Measurements from ENCODE around the gene CDK2.
"Not testable (repeated sequence)": the region's sequence is repeated elsewhere in the genome, so short reads cannot be mapped to it uniquely, and the experiment has no call there.

The CDK2 gene

DNA sequence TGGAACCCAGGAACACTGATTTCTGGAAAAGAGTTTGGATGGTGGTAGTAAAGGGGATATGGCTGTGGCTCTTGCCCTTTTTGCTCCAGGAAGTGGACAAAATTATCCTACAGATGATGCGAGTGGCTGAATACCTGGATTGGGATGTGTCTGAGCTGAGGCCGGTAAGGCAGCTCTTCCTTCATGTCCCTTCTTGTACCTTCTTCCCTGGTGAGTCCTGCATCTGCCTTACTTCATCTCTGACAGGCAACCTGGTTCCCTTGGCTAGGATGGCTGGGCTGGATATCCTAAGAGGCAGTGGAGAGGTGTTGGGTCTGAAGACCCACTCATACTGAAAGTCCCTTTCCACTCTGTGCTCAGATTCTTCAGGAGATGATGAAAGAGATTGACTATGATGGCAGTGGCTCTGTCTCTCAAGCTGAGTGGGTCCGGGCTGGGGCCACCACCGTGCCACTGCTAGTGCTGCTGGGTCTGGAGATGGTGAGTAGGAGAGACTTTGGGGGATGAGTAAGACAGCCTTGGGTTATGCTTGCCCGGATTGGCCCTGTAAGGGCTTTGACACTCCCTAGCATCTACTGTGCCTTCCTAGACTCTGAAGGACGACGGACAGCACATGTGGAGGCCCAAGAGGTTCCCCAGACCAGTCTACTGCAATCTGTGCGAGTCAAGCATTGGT, 27.7 kb upstream of the CDK2 start:
- no peak for DNase-seq (ENCODE audit: low spot score)

DNA sequence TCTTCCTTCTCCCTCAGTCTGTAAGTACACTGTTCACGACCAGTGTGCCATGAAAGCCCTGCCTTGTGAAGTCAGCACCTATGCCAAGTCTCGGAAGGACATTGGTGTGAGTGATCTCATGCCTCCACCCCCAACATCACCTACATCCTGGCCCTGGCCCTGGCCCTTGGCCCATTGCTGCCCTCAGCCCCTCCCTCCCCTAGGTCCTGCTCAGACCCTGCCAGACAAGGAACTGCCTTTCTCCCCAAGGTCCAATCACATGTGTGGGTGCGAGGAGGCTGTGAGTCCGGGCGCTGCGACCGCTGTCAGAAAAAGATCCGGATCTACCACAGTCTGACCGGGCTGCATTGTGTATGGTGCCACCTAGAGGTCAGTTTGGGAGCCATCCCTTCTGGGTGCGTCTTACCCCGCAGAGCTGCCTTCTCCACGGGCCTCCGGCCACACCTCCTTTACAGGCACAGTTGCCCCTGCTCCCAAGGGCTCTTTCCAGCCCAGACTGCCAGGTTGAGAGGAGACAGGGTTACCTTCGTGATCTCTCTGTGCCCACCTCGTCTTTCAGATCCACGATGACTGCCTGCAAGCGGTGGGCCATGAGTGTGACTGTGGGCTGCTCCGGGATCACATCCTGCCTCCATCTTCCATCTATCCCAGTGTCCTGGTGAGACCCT, 26.4 kb upstream of the CDK2 start:
- peak; percentile 93 for DNase-seq (ENCODE audit: low spot score)

- no peak for DNase-seq (ENCODE audit: low spot score)
Measured at GRCh38 chr12:55942055-55942454, 24.6 kb upstream of the CDK2 start.

- DNase-seq (ENCODE audit: low spot score), result no peak
Measured at GRCh38 chr12:55942577-55943136, 24.0 kb upstream of the CDK2 start.

GRCh38 chr12:55946553-55946952, 20.1 kb upstream of the CDK2 start:
- no peak for DNase-seq (ENCODE audit: low spot score)

DNA sequence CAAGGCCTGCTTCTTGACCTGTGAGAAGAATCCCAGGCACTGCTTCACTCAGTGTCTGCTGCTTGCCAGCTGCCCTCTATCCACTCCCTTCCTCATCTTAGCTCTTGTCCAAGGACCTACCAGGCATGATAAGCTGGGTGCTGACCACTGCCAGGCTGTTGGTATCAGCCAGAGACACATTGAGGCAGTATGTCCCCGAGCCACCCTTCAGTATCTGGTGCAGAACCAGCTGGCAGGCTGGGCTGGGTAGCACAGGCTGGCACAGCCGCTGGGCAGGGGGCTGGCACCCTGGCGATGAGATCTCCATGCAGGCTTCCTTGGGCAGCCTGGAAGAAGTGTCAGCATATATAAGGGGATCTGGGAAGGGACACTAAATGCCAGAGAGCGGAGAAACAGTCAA, 11.3 kb upstream of the CDK2 start:
- DNase-seq (ENCODE audit: low spot score), result no peak

DNA sequence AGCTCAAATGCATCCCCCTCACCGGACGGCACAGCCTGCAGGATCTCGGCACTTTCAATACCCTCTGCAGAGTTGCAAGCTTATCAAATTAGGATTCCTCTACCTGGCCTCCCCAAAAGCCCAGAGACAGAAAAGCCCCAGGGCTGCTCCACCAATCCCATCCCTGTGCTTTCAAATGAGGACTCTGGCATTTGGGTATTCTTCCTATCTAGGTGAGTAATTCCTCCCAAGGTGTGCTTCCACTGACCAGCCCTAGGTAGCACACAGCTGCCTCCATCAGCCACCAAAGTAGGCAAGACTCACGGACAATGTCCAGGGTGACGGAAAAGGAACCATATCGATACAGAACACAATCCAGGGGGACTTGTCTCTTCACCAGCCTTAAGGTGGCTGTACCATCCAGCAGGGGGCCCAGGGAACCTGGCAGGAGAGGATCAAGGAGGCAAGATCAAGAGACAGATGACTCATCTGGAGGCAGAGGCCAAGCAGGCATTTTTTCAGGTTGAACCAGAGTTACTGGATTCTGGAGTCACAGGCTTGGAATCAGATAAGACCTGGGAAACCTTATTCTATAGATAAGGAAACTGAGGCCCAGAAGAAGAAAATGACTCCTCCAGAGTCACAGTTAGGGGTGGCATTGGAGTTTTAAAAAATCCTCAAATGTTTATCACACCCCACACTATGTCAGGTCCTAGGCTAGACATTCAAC, 10.7 kb upstream of the CDK2 start:
- peak; percentile 55 for DNase-seq (ENCODE audit: low spot score)

DNA sequence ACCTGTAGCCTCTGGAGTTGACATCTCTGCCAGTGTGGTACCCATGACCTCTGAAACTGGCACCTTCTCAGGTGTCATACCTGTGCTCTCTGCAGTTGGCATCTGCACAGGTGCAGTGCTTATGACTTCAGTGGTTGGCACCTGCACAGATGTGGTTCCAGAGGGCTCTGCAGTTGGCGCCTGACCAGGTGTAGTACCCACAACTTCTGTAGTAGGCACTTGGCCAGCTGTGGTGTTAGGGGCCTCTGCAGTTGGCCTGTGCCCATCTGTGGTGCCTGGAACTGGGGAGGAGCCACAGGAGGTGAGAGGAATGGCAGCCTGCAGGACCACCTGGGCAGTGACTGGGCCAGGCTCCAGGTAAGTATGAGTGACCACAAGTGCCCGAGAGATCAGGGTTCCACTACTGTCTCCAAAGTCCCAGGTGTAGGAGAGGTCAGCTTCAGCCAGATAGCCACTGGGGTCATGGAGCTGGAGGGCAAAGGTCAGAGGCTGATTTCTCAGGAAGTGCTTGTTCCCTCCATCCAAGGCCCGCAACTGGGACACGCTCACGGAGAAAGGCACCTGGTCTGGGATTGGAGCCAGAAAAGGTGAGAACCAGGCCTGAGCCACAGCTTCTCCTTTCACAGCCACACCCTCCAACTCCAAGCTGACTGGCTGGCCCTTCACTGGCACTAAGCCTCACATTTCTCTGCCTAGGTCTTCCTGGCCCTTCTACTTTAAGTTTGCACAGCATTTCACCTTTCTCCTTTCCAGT, 9.3 kb upstream of the CDK2 start:
- no peak for DNase-seq (ENCODE audit: low spot score)

GRCh38 chr12:55963760-55964159, 2.9 kb upstream of the CDK2 start:
- no peak for DNase-seq (ENCODE audit: low spot score)

GRCh38 chr12:55965240-55965639, 1.4 kb upstream of the CDK2 start:
- DNase-seq (ENCODE audit: low spot score), result no peak

GRCh38 chr12:55965941-55966407, 656 bp upstream of the CDK2 start, which contains the start of gene PMEL:
PMEL (minus strand) TSS chr12:55966042; CDS start chr12:55966011, 31 bp downstream.
- DNase-seq (ENCODE audit: low spot score), result peak; percentile 30

DNA sequence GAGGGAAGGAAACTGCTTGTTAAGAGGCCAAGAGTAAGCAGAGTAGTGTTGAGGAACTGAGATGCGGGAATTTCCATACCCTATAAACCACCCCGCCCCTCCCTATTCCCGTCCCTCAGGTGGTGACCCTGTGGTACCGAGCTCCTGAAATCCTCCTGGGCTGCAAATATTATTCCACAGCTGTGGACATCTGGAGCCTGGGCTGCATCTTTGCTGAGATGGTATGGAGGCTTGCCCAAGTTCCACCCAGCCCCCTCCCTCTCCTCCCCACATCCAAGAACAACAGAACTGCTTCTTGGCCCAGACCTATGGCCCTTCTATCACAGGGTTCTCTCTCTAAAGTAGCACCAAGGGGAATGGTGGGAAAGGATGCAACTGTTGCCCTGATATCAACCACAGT, 2.7 kb downstream of the CDK2 start:
- DNase-seq (ENCODE audit: low spot score), result no peak

DNA sequence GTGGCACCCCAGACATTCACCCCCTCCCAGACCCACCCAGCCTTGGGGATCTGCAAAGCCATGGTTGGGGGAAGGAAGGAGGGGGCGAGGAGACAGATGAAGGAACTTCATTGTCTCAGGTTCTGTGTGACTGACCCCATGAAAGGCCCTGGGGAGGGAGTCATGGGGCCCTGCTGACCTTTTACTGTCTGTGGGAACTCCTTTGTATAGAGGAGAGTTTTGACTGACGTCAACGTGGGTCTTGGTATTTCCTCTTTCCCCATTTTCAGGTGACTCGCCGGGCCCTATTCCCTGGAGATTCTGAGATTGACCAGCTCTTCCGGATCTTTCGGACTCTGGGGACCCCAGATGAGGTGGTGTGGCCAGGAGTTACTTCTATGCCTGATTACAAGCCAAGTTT, 4.1 kb downstream of the CDK2 start:
- no peak for DNase-seq (ENCODE audit: low spot score)

GRCh38 chr12:55972042-55972441, 5.4 kb downstream of the CDK2 start:
- peak; percentile 65 for DNase-seq (ENCODE audit: low spot score)

GRCh38 chr12:55972456-55972855, 5.8 kb downstream of the CDK2 start:
- DNase-seq (ENCODE audit: low spot score), result no peak

GRCh38 chr12:55972911-55973598, 6.4 kb downstream of the CDK2 start:
- no peak for DNase-seq (ENCODE audit: low spot score)

- peak; percentile 95 for DNase-seq (ENCODE audit: low spot score)
Measured at GRCh38 chr12:55973599-55974307, 7.1 kb downstream of the CDK2 start, which contains the start of gene RAB5B. RAB5B (plus strand) TSS chr12:55974078; CDS start chr12:55986961, 12,883 bp downstream.

- peak; percentile 68 for DNase-seq (ENCODE audit: low spot score)
Measured at GRCh38 chr12:55974308-55974730, 7.7 kb downstream of the CDK2 start.

DNA sequence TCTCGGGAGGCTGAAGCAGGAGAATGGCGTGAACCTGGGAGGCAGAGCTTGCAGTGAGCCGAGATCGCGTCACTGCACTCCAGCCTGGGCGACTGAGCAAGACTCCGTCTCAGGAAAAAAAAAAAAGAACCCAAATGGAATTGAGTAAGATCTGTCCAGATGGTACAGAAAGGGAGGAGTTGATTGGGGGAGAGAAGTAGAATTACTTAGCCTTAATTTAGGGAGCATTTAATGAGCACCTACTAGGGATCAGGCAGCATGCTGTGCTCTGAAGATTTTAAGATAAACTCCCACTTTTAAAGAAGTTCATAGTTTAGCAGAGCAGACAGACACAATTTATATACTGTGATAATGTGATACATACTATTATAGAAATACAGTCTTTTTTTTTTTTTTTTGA, 11.8 kb downstream of the CDK2 start:
- no peak for DNase-seq (ENCODE audit: low spot score)

DNA sequence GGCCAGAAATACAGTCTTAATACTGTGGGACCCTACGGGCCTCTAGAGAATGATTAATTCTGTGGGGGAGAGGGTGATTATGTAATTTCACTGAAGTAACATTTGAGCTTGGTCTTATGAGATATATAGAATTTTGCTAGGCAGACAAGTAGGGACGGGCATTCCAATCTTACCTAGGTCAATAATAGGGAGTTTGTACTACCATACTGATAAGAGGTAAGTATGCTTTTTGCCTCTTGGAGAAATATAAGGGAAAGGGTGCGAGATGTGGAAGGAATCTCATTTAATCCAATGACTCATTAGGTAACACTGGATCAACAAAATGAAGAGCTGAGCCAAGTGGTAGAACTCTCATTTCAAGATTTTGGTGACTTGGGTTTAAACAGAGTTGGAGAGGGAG, 12.4 kb downstream of the CDK2 start:
- no peak for DNase-seq (ENCODE audit: low spot score)

- not testable (repeated sequence) for DNase-seq (ENCODE audit: low spot score)
Measured at GRCh38 chr12:55981882-55982281, 15.3 kb downstream of the CDK2 start.
